ENCODE results near the gene TMEM164. TPM values are rescaled to one million over a fixed set of nuclear protein-coding genes. Genes with fewer than 3 reads are reported as not detected.

TMEM164 gene
- total and polyA plus RNA-seq, 12 donors, result 8.7 to 32.2 (median 24.8) TPM

DNA sequence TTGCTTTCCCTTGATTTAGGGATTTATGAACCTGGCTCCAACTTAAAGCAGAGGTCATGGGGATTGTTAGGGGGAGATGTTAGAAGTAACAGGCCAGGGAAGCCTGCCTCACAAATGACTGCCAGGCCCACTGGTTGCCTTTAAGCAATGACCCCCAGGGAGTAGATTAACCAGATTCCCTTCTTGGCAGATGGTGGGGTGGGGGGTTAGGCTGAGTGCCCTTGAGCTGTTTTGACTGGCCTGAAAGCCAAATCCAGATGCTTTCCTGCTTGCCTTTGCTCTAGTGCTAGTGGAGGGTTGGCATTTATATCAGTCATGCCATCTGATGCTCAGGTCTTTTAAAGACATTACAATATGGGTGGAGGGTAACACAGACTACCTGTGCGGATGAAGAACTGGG lies 128.1 kb downstream of the TMEM164 start:
- WGBS, 4 donors, result 67 to 100% (median 81%) methylated on average over 1 of the region's 1 CpG; no CpG with 5 or more reads in 1 of the 4 donors
- H3K36me3 ChIP-seq (replicated peaks in 1 of 2), result no peaks in the 10 kb centered on the region
- TF ChIP-seq POLR2A (IDR thresholded peaks at IDR 0.05) (no peak), CTCF (IDR thresholded peaks at IDR 0.05) (no peak)
- no peak overlapping the region for H3K27ac ChIP-seq
- no peaks in the 10 kb centered on the region for H3K4me1 ChIP-seq (replicated peaks in 1 of 2)
- H3K4me3 ChIP-seq, result no peak overlapping the region
- intact Hi-C loops (cut with DNase I), result no loop called here
- H3K9me3 ChIP-seq (replicated peaks in 1 of 3), result no peaks in the 10 kb centered on the region
- no peaks in the 10 kb centered on the region for H3K27me3 ChIP-seq
- DNase-seq, result no peak

DNA sequence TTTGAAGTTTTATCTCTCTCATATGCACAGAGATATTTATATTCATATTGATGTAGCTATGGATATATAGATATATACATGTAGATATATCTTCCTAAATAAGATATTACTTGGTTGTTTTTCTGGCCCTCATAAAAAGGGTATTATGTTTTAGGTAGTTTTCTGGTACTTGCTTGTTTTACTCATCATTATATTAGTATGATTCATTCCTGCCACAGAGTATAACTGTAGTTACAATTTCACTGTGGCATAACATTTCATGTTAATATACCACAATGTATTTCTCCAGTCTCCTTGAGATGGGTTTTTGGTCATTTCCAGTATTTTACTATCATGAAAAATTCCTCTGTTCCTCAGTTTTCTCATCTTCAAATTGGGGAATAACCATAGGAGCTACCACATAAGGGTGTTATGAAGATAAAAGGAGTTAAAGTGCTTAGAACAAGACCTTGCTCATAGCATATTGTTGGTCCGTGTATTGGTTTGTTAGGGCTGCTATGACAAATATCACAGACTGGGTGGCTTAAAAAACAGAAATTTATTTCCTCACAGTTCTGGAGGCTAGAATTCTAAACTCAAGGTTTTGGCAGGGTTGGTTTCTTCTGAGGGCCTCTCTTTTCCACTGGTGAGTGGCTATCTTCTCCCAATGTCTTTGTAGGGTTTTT lies 129.7 kb downstream of the TMEM164 start:
- Histone ChIP-seq H3K36me3 (replicated peaks in 1 of 2) (no peaks in the 10 kb centered on the region), H3K4me1 (replicated peaks in 1 of 2) (no peaks in the 10 kb centered on the region)

DNA sequence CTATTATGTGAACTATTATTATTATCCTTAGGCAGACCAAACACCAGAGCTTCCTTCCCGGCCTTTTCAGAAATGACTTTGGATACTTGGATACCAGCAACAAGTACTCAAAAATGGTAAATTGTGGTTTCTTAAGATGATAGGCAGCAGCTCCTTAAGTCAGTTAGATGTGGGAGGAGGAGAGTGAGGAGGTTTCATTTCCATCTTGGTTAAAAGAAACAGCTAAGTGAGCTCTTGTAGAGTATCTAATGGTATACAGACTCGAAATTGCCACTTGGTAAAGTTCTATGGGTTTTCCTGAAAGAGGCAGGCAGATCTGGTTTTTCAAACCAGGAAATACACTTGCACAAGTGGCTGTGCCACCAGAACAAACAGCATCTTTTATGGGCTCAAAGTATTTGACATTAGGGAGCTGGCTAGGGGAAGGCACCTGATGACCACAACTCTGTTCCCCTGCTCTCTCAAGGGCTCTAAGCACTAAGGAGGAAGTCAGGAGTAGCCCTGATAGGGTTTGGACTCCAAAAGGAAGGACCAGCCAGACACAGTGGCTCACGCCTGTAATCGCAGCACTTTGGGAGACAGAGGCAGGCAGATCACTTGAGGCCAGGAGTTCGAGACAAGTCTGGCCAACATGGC lies 130.9 kb downstream of the TMEM164 start:
- TF ChIP-seq POLR2A (IDR thresholded peaks at IDR 0.05) (no peak), CTCF (IDR thresholded peaks at IDR 0.05) (no peak)
- no peaks in the 10 kb centered on the region for H3K9me3 ChIP-seq (replicated peaks in 1 of 3)
- H3K4me3 ChIP-seq, result no peak overlapping the region
- H3K36me3 ChIP-seq (replicated peaks in 1 of 2), result no peaks in the 10 kb centered on the region
- no peaks in the 10 kb centered on the region for H3K4me1 ChIP-seq (replicated peaks in 1 of 2)
- DNase-seq, result no peak
- WGBS, 4 donors, result 74 to 92% (median 86%) methylated on average over 3 to 5 of the region's 5 CpGs
- no peaks in the 10 kb centered on the region for H3K27me3 ChIP-seq
- no peak overlapping the region for H3K27ac ChIP-seq
- intact Hi-C loops (cut with DNase I), result no loop called here

More for the DNA sequence above, 129.7 kb downstream of the TMEM164 start:
- Histone ChIP-seq H3K4me3 (no peak overlapping the region), H3K27me3 (no peaks in the 10 kb centered on the region), H3K9me3 (replicated peaks in 1 of 3) (no peaks in the 10 kb centered on the region), H3K27ac (no peak overlapping the region)
- WGBS, 4 donors, result 65 to 100% (median 93%) methylated on average over 1 of the region's 1 CpG
- no peak for DNase-seq
- intact Hi-C loops (cut with DNase I), result no loop called here
- TF ChIP-seq POLR2A (IDR thresholded peaks at IDR 0.05), result no peak
- TF ChIP-seq CTCF (IDR thresholded peaks at IDR 0.05), result no peak

DNA sequence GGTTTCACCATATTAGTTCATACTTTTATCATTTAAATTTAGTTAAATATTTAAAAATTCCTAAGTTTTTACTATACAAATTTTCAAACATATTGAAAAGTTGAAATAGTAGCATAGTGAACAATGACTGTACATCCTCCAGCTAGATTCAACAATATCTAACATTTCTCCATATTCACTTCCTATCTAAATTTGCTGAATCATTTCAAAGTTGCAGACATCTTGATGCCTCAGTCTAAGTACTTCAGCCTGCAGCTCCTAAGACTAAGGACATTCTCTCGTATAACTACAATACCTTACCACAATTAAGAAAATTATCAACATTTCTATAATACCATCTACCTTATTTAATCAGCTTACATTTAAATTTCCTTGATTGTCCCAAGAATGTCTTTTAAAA lies 132.7 kb downstream of the TMEM164 start:
- H3K4me3 ChIP-seq, result no peak overlapping the region
- WGBS, 4 donors, result 69 to 90% (median 80%) methylated on average over 1 of the region's 1 CpG

More for the DNA sequence above, 132.7 kb downstream of the TMEM164 start:
- Histone ChIP-seq H3K9me3 (replicated peaks in 1 of 3) (no peaks in the 10 kb centered on the region), H3K4me1 (replicated peaks in 1 of 2) (no peaks in the 10 kb centered on the region), H3K36me3 (replicated peaks in 1 of 2) (no peaks in the 10 kb centered on the region), H3K27me3 (no peaks in the 10 kb centered on the region), H3K27ac (no peak overlapping the region)
- intact Hi-C loops (cut with DNase I), result no loop called here
- DNase-seq, result no peak
- TF ChIP-seq CTCF (IDR thresholded peaks at IDR 0.05) (no peak), POLR2A (IDR thresholded peaks at IDR 0.05) (no peak)

All from adrenal gland (tissue), 12 donors.